K562 (cell line): ENCODE data around the gene CLEC3B. TPM values are rescaled to one million over a fixed set of nuclear protein-coding genes. Genes with fewer than 3 reads are reported as not detected.

Experiments used
- BRF2 ChIP-seq: IDR thresholded peaks from 3 replicates; pipeline ENCODE4 v1.6.1; 2011; ENCODE audit warnings: borderline replicate concordance, mild to moderate bottlenecking; ENCODE audit not compliant: insufficient read length, insufficient read depth
- CEBPG ChIP-seq, 3 experiments: fragments of 200-800 bp in 1 of 3; sonication (Bioruptor generic) in 1 of 3; sonication (generic) in 1 of 3; formaldehyde crosslinking in 1 of 3; IDR thresholded peaks in 2 of 3; conservative IDR thresholded peaks in 1 of 3; 2 replicates each; pipeline versions ENCODE4 v1.6.1 to v1.8.0; 2016 to 2022; ENCODE audit warnings: missing compliant biosample characterization in 2 of 3, missing genetic modification characterization in 2 of 3, mild to moderate bottlenecking in 1 of 3, missing genetic modification reagents in 1 of 3
- EP300 ChIP-seq: IDR thresholded peaks from 2 replicates; pipeline ENCODE4 v1.6.1; 2012; ENCODE audit warnings: low read length, improper control_type of control experiment
- HMG20A ChIP-seq: fragments of 450-650 bp; formaldehyde crosslinking; conservative IDR thresholded peaks from 2 replicates; pipeline ENCODE4 v1.4.0; 2020; ENCODE audit warnings: mild to moderate bottlenecking, mixed read lengths
- JUN ChIP-seq, 2 experiments: sonication (generic) in 1 of 2; formaldehyde crosslinking in 1 of 2; IDR thresholded peaks; 2 replicates each; pipeline versions ENCODE4 v1.6.1 to v1.8.0; 2012 to 2022; ENCODE audit warnings: borderline replicate concordance in 2 of 2, mild to moderate bottlenecking in 2 of 2, improper control_type of control experiment in 1 of 2, low read depth in 1 of 2, low read length in 1 of 2, missing genetic modification reagents in 1 of 2
- NFIC ChIP-seq: fragments of 450-650 bp; IDR thresholded peaks from 2 replicates; pipeline ENCODE4 v1.6.1; 2017; ENCODE audit warnings: mild to moderate bottlenecking, inconsistent platforms
- SMARCE1 ChIP-seq: fragments of 450-650 bp; IDR thresholded peaks from 2 replicates; pipeline ENCODE4 v1.7.1; 2016; ENCODE audit warnings: mild to moderate bottlenecking
- SPI1 ChIP-seq: IDR thresholded peaks from 2 replicates; pipeline ENCODE4 v1.6.1; 2011; ENCODE audit warnings: low read depth, low read length, control low read depth, borderline replicate concordance
- SUPT5H ChIP-seq: fragments of 450-650 bp; IDR thresholded peaks from 2 replicates; pipeline ENCODE4 v1.6.1; 2016
- ZNF384 ChIP-seq: IDR thresholded peaks from 2 replicates; pipeline ENCODE4 v1.6.1; 2012; ENCODE audit warnings: low read depth, low read length, improper control_type of control experiment
- ZNF444 ChIP-seq: fragments of 250-450 bp; sonication (Bioruptor Pico); IDR thresholded peaks from 2 replicates; pipeline ENCODE4 v1.4.0; 2020; ENCODE audit warnings: mild to moderate bottlenecking, moderate library complexity
- polyA plus RNA-seq, 8 experiments: library from polyadenylated mRNA; depleted of rRNA in 4 of 8; stranded (reverse) in 5 of 8; unstranded in 3 of 8; fragments of >200 nt; fragmentation: Nextera tagmentation in 2 of 8; fragmentation: Illumina TruSeq in 1 of 8; extraction: Ambion mirVana in 2 of 8; extraction: Trizol in 1 of 8; gene quantifications; 2 replicates each; pipeline versions ENCODE4 v1.2.1 to v1.2.3, GENCODE V29; 2011 to 2014; ENCODE audit warnings: inconsistent platforms in 1 of 8, missing spikeins in 1 of 8
- total RNA-seq, 7 experiments: library from RNA; depleted of rRNA in 6 of 7; stranded (reverse); fragments of >200 nt in 6 of 7; fragmentation: Illumina TruSeq in 2 of 7; extraction: Trizol in 2 of 7; gene quantifications; 2 replicates each; pipeline versions ENCODE4 v1.2.1 to v1.2.3, GENCODE V29; 2011 to 2021; ENCODE audit warnings: low replicate concordance in 1 of 7
- TF ChIP-seq, protein P1 (sequence below), 2 experiments: fragments of 450-650 bp; formaldehyde crosslinking in 1 of 2; IDR thresholded peaks; 2 replicates each; pipeline versions ENCODE4 v1.4.0 to v1.6.1; 2014 to 2020; ENCODE audit warnings: mild to moderate bottlenecking in 2 of 2, borderline replicate concordance in 1 of 2, low read depth in 1 of 2
- TF ChIP-seq, protein P2 (sequence below): IDR thresholded peaks from 2 replicates; pipeline ENCODE4 v1.6.1; 2016; ENCODE audit warnings: missing genetic modification characterization, missing compliant biosample characterization
- TF ChIP-seq, protein P3 (sequence below), 2 experiments: fragments of 450-650 bp in 1 of 2; sonication (generic) in 1 of 2; formaldehyde crosslinking in 1 of 2; IDR thresholded peaks in 1 of 2; conservative IDR thresholded peaks in 1 of 2; 2 replicates each; pipeline versions ENCODE4 v1.6.1 to v1.8.1; 2016 to 2023; ENCODE audit warnings: mild to moderate bottlenecking in 2 of 2, moderate library complexity in 2 of 2, inconsistent platforms in 1 of 2, missing genetic modification reagents in 1 of 2

The CLEC3B gene
- total and polyA plus RNA-seq, 9 of the 15 experiments (the other 6 are each of a cell fraction or from before 2014, with no cell fraction given), result not detected

DNA sequence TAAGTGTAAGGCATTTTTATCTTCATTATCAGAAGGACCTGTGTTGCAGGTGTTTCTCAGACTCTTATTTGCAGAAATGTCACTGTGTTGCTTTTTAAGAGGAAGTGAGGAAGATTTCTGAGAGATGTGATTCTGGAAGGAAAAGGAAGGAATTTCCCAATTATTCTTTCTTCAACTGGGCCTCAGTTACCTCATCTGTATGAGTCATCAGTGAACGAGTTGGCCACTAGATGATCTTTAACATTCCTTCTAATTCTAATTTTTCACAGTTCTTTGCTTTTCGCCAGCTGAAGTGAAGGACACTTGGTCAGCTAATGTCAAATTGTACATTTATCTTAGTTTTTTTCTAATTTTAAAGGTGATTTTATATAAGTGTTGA is 28.9 kb downstream of the CLEC3B start (continued):
- TF ChIP-seq, protein P1, sequence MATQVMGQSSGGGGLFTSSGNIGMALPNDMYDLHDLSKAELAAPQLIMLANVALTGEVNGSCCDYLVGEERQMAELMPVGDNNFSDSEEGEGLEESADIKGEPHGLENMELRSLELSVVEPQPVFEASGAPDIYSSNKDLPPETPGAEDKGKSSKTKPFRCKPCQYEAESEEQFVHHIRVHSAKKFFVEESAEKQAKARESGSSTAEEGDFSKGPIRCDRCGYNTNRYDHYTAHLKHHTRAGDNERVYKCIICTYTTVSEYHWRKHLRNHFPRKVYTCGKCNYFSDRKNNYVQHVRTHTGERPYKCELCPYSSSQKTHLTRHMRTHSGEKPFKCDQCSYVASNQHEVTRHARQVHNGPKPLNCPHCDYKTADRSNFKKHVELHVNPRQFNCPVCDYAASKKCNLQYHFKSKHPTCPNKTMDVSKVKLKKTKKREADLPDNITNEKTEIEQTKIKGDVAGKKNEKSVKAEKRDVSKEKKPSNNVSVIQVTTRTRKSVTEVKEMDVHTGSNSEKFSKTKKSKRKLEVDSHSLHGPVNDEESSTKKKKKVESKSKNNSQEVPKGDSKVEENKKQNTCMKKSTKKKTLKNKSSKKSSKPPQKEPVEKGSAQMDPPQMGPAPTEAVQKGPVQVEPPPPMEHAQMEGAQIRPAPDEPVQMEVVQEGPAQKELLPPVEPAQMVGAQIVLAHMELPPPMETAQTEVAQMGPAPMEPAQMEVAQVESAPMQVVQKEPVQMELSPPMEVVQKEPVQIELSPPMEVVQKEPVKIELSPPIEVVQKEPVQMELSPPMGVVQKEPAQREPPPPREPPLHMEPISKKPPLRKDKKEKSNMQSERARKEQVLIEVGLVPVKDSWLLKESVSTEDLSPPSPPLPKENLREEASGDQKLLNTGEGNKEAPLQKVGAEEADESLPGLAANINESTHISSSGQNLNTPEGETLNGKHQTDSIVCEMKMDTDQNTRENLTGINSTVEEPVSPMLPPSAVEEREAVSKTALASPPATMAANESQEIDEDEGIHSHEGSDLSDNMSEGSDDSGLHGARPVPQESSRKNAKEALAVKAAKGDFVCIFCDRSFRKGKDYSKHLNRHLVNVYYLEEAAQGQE (IDR thresholded peaks at IDR 0.05; ENCODE audit: borderline replicate concordance), result no peak
- TF ChIP-seq, protein P1 (CRISPR knock-in tag; IDR thresholded peaks at IDR 0.05; ENCODE audit: low read depth), result no peak
- TF ChIP-seq ZNF444 (no peak), JUN (IDR thresholded peaks at IDR 0.05; ENCODE audit: borderline replicate concordance, low read depth, low read length) (peak; percentile 77), JUN (CRISPR knock-in tag; IDR thresholded peaks at IDR 0.05; ENCODE audit: borderline replicate concordance) (no peak), CEBPG (CRISPR knock-in tag; IDR thresholded peaks at IDR 0.05) (no peak), CEBPG (tag; conservative IDR thresholded peaks at IDR 0.05 in 1 of 2, IDR thresholded peaks at IDR 0.05 in 1 of 2) (peak in 1 of 2 experiments; percentile 88; a peak in 2 of 4 replicates), ZNF384 (peak; percentile 11; the same call in 1 of the 2 replicates), SMARCE1 (peak; percentile 67), SUPT5H (no peak), EP300 (peak; percentile 67), BRF2 (no peak), SPI1 (peak; percentile 61; the same call in 1 of the 2 replicates), HMG20A (CRISPR knock-in tag) (no peak), NFIC (no peak)
- TF ChIP-seq, protein P2, sequence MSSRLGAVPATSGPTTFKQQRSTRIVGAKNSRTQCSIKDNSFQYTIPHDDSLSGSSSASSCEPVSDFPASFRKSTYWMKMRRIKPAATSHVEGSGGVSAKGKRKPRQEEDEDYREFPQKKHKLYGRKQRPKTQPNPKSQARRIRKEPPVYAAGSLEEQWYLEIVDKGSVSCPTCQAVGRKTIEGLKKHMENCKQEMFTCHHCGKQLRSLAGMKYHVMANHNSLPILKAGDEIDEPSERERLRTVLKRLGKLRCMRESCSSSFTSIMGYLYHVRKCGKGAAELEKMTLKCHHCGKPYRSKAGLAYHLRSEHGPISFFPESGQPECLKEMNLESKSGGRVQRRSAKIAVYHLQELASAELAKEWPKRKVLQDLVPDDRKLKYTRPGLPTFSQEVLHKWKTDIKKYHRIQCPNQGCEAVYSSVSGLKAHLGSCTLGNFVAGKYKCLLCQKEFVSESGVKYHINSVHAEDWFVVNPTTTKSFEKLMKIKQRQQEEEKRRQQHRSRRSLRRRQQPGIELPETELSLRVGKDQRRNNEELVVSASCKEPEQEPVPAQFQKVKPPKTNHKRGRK (tag), result peak; percentile 16; the same call in 1 of the 2 replicates
- TF ChIP-seq, protein P3, sequence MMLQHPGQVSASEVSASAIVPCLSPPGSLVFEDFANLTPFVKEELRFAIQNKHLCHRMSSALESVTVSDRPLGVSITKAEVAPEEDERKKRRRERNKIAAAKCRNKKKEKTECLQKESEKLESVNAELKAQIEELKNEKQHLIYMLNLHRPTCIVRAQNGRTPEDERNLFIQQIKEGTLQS (IDR thresholded peaks at IDR 0.05), result peak; percentile 97
- TF ChIP-seq, protein P3 (CRISPR knock-in tag; conservative IDR thresholded peaks at IDR 0.05), result no peak
